AG04449 (cell line): Measurements from ENCODE around the gene PDE8B.

ENCODE experiments used
- CTCF ChIA-PET: fragments of 350-600 bp; formaldehyde crosslinking; extraction: SDS; loops from one replicate; lab custom pipeline; 2021; ENCODE audit warnings: antibody characterized with exemption; lab: Yijun Ruan, JAX
- POLR2A ChIA-PET: fragments of 400-600, 350-600 bp; formaldehyde crosslinking; extraction: SDS; loops from one replicate; lab custom pipeline; 2020; ENCODE audit warnings: antibody characterized with exemption, inconsistent platforms; lab: Yijun Ruan, JAX
- DNase-seq: peaks from one replicate; pipeline ENCODE4 v3.0.0-alpha.2; 2010; ENCODE audit warnings: low read depth, low spot score
- H3K4me3 ChIP-seq: 2 replicates; pipeline ENCODE4 v1.5.1; 2011; ENCODE audit warnings: low read depth, mild to moderate bottlenecking, control low read depth, low read length
- CTCF ChIP-seq: IDR thresholded peaks from one replicate; pipeline ENCODE4 v1.5.1; 2011; ENCODE audit warnings: mild to moderate bottlenecking, moderate library complexity, low read length, control low read depth, inconsistent platforms; ENCODE audit not compliant: insufficient read depth; ENCODE audit errors: missing control alignments

The PDE8B gene

GRCh38 chr5:77295863-77296378 is 85.4 kb downstream of the PDE8B start:
- TF ChIP-seq CTCF: no peak
- no peak for DNase-seq
- no peak overlapping the region for H3K4me3 ChIP-seq
- POLR2A ChIA-PET: no interaction called here
- CTCF ChIA-PET: interaction anchor here (1.4 kb wide), 1 partner anchor 10 kb away, joined by 4 read pairs; no protein-coding TSS in a partner anchor

DNA sequence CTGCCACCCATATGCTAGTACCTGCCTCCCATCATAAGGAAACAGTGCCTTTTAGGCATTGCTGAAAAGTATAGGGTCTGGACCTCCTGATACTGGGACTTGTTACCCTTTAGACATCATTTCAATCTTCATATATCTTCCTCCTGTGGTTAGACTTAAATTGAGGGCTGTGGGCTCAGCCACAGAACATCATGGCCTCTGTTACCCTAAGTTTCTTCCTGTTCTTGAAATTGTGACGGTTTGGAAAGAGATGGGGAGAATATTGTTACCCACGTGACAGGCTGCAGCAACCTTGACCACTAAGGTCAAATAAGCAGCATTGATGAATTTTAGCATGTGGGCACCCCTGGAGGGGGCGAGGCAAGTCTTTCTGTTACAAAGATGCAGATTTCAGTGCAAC is 87.7 kb downstream of the PDE8B start:
- H3K4me3 ChIP-seq: no peak overlapping the region
- CTCF ChIA-PET: no interaction called here
- no peak for DNase-seq
- POLR2A ChIA-PET: no interaction called here
- no peak for TF ChIP-seq CTCF

DNA sequence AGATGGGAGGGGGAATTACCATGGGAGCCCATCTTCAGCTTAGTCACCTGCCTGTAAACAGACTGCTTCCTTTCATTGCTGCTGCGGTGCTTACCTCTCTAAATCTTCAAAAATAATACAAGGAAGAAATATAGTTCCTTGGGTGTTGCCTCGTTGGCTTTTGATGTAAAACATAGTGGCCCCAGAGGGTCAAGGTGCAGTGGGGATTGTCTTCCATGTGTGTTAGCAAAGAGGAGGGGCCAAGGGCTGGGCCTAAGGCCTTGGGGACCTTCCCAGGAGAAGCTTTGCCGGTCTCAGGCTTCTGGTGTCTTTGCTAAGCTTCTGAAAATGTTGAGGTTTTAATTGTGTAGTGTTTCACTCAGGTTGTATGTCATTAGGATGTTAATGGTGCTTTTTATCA is 90.0 kb downstream of the PDE8B start:
- TF ChIP-seq CTCF: no peak
- DNase-seq: no peak
- ChIA-PET POLR2A (no interaction called here), CTCF (interaction anchor here (1.1 kb wide), 1 partner anchor 10 kb away, joined by 4 read pairs; no protein-coding TSS in a partner anchor)
- no peak overlapping the region for H3K4me3 ChIP-seq

DNA sequence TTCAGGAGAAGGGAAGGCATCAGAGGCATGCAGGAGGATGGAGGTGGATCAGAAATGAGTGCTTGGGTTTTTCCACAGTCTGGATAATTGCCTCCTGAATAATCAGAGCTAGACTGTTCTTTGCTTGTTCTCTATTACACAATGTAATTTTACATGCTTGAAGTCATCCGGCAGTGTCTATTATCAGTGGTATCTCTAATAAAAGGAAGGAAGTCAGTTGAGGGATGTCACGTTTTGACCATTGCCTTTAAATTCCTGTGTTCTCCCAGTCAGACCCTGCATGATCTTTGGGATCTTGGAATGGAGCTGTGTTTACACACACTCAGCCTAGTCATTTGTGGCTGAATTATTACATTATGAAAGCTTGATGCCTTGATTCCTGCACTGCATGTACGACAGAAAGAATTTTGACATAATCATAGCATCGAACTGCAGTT is 91.0 kb downstream of the PDE8B start:
- POLR2A ChIA-PET: interaction anchor here (1.2 kb wide), 1 partner anchor 191 kb away, joined by 3 read pairs; the partner anchor contains the start of gene WDR41
- CTCF ChIA-PET: no interaction called here
- no peak for TF ChIP-seq CTCF
- no peak overlapping the region for H3K4me3 ChIP-seq
- peak; percentile 91 for DNase-seq

DNA sequence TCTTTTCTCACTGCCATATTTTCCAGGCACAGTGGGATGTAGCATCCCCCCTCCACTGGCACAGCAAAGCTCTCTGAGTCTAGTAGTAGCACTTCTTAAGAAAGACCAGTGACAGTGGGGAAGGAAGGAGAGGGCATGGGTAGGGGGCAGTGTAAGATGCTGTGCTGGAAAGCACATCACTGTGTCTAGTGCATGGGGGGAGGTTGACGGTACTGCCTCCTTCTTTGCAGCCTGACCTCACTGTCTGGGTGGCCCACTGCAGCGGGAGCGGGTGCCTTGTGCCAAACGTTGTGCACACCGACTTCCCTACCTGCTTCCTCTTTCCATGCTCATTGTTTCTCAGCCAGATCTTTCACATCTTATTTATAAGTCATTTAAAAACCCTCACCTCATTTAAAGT is 91.8 kb downstream of the PDE8B start:
- ChIA-PET POLR2A (interaction anchor here (1.2 kb wide), 1 partner anchor 190 kb away, joined by 3 read pairs; the partner anchor contains the start of gene WDR41), CTCF (no interaction called here)
- no peak for TF ChIP-seq CTCF
- DNase-seq: no peak
- H3K4me3 ChIP-seq: no peak overlapping the region

GRCh38 chr5:77302653-77303052 is 92.2 kb downstream of the PDE8B start:
- ChIA-PET POLR2A (no interaction called here), CTCF (no interaction called here)
- TF ChIP-seq CTCF: no peak
- no peak overlapping the region for H3K4me3 ChIP-seq
- DNase-seq: no peak
